MM.1S (cell line): ENCODE data around the gene TNFRSF1A.

Experiments used
- DNase-seq: peaks from one replicate; pipeline ENCODE4 v3.0.0-alpha.2; 2015
- H2AFZ ChIP-seq: fragments of 300-600 bp; sonication (generic); 2 replicates; pipeline ENCODE4 v1.6.0; 2016; ENCODE audit warnings: antibody characterized with exemption, low read length
- H3F3A ChIP-seq: fragments of 300-600 bp; sonication (generic); 2 replicates; pipeline ENCODE4 v1.6.1; 2016; ENCODE audit warnings: mild to moderate bottlenecking, antibody characterized with exemption, low read length, moderate library complexity, mixed read lengths; ENCODE audit not compliant: insufficient read depth
- H3K27ac ChIP-seq: fragments of 300-600 bp; sonication (generic); 2 replicates; pipeline ENCODE4 v1.5.1; 2016; ENCODE audit warnings: mild to moderate bottlenecking, low read length
- H3K27me3 ChIP-seq: fragments of 300-600 bp; sonication (generic); replicated peaks from 2 replicates; pipeline ENCODE4 v1.6.0; 2016; ENCODE audit warnings: low read length; ENCODE audit not compliant: insufficient read depth
- H3K36me3 ChIP-seq: fragments of 300-600 bp; sonication (generic); replicated peaks from 2 replicates; pipeline ENCODE4 v1.6.1; 2016; ENCODE audit warnings: mild to moderate bottlenecking, low read length, mixed read lengths; ENCODE audit not compliant: insufficient read depth
- H3K4me1 ChIP-seq: fragments of 300-600 bp; sonication (generic); 2 replicates; pipeline ENCODE4 v1.6.1; 2016; ENCODE audit warnings: low read length, mixed read lengths
- H3K4me2 ChIP-seq: fragments of 300-600 bp; sonication (generic); 2 replicates; pipeline ENCODE4 v1.6.0; 2016; ENCODE audit warnings: low read depth, low read length
- H3K4me3 ChIP-seq: fragments of 300-600 bp; sonication (generic); 2 replicates; pipeline ENCODE4 v1.5.1; 2016; ENCODE audit warnings: low read length, mixed read lengths
- H3K79me2 ChIP-seq: fragments of 300-600 bp; sonication (generic); 2 replicates; pipeline ENCODE4 v1.6.1; 2016; ENCODE audit warnings: mixed run types, low read length, mixed read lengths
- H3K9ac ChIP-seq: fragments of 300-600 bp; sonication (generic); 2 replicates; pipeline ENCODE4 v1.6.1; 2016; ENCODE audit warnings: low read length, mixed read lengths
- H3K9me2 ChIP-seq: fragments of 300-600 bp; sonication (generic); replicated peaks from 2 replicates; pipeline ENCODE4 v1.6.1; 2016; ENCODE audit warnings: mild to moderate bottlenecking, low read length, mixed read lengths; ENCODE audit not compliant: insufficient read depth
- H3K9me3 ChIP-seq: fragments of 300-600 bp; sonication (generic); replicated peaks from 2 replicates; pipeline ENCODE4 v1.6.1; 2016; ENCODE audit warnings: mild to moderate bottlenecking, low read length, mixed read lengths; ENCODE audit not compliant: insufficient read depth
- H4K20me1 ChIP-seq: fragments of 300-600 bp; sonication (generic); 2 replicates; pipeline ENCODE4 v1.6.1; 2016; ENCODE audit warnings: mild to moderate bottlenecking, low read length, moderate library complexity, mixed read lengths; ENCODE audit not compliant: insufficient read depth
- EZH2 ChIP-seq: fragments of 300-600 bp; sonication (generic); optimal IDR thresholded peaks from 2 replicates; pipeline ENCODE3; 2017; ENCODE audit warnings: low read depth, mild to moderate bottlenecking, antibody characterized with exemption, low read length, mixed read lengths
- EZH2phosphoT487 ChIP-seq: fragments of 300-600 bp; sonication (generic); IDR thresholded peaks from 2 replicates; pipeline ENCODE4 v1.6.1; 2018; ENCODE audit warnings: antibody characterized with exemption, low read length
- TF ChIP-seq, protein P1 (sequence below): fragments of 300-600 bp; sonication (generic); IDR thresholded peaks from 2 replicates; pipeline ENCODE4 v1.5.1; 2016; ENCODE audit warnings: antibody characterized with exemption, low read length, mixed read lengths

Gene TNFRSF1A

DNA sequence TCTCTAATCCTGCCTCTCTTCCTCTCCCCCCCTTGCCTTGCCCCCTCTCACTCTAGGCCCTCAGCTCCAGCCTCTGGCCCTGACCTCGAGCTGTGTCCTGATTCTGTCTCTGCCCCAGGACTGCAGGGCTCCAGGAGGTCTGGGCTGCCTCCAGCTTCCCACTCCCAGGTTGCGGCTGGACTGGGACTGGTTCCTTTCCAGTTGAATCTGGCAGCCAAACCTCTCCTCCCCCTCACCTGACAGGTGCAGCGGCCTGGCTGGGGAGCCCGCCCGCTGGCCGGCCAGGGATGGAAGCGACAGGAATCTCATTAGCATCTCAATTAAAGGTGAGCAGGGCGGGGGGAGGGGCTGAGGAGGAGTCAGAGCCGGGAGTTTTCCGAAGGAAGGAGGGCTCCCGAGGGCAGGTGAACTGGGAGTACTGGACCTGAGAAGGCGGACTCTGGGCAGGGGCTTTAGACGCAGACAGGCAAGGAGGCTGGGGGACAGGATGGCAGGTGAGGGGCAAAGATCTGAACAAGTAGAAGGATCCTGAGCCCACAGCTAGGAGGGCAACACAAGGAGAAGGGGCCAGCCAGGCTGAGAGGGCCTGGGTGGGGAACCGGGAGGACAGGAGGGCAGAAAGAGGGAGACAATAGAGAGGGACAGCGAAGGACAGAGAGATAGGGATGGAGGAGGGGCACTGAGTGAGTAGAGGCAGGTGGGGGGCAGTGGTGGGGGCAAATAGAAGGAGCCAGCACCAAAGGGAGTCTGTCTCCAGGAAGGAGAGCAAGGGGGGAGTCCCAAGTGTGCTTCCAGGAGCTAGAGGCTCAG is 33.6 kb upstream of the TNFRSF1A start, which contains the start of gene SCNN1A:
Gene SCNN1A (minus strand): TSS at position 295 of the 810 bp plus-strand sequence. CDS start 780 bp downstream, outside the sequence.
- H3K27me3 ChIP-seq, result no peaks in the 10 kb centered on the region
- H3K36me3 ChIP-seq, result no peaks in the 10 kb centered on the region
- H3K9me2 ChIP-seq, result no peaks in the 10 kb centered on the region
- no peak for TF ChIP-seq EZH2phosphoT487
- TF ChIP-seq, protein P1, sequence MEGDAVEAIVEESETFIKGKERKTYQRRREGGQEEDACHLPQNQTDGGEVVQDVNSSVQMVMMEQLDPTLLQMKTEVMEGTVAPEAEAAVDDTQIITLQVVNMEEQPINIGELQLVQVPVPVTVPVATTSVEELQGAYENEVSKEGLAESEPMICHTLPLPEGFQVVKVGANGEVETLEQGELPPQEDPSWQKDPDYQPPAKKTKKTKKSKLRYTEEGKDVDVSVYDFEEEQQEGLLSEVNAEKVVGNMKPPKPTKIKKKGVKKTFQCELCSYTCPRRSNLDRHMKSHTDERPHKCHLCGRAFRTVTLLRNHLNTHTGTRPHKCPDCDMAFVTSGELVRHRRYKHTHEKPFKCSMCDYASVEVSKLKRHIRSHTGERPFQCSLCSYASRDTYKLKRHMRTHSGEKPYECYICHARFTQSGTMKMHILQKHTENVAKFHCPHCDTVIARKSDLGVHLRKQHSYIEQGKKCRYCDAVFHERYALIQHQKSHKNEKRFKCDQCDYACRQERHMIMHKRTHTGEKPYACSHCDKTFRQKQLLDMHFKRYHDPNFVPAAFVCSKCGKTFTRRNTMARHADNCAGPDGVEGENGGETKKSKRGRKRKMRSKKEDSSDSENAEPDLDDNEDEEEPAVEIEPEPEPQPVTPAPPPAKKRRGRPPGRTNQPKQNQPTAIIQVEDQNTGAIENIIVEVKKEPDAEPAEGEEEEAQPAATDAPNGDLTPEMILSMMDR, result no peak
- TF ChIP-seq EZH2, result no peak
- DNase-seq, result no peak
- no peak within 1 kb of the TSS for H3K4me2 ChIP-seq
- H3K4me1 ChIP-seq, result peaks cover 10% of the 10 kb centered on the region
- no peaks in the 10 kb centered on the region for H4K20me1 ChIP-seq
- no peaks in the 10 kb centered on the region for H3K79me2 ChIP-seq
- H3K9me3 ChIP-seq, result no peaks in the 10 kb centered on the region
- H2AFZ ChIP-seq, result no peak within 1 kb of the TSS
- no peak within 1 kb of the TSS for H3K4me3 ChIP-seq
- H3K9ac ChIP-seq, result no peak within 1 kb of the TSS
- H3F3A ChIP-seq, result no peaks in the 10 kb centered on the region
- H3K27ac ChIP-seq, result no peak within 1 kb of the TSS

DNA sequence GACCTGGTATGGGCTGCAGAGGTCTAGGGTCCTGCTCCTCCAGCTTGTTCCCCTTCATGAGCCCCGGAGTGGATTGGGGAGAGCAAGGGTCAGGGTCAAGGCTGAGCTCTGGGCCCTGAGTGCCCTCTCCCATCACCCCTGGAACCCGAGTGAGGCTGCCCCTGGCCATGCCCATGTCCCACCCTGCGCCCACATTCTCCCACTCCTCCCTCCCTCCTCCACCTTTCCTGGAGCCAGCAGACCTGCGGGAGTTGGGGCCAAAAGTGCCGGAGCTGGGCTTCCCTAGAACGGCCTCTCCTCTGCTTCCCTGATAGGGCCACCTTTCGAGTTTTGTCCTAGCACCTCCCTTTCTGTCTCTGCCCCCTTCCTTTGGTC is 32.9 kb upstream of the TNFRSF1A start:
- Histone ChIP-seq H3K4me1 (peaks cover 10% of the 10 kb centered on the region), H3K79me2 (no peaks in the 10 kb centered on the region), H3K9me2 (no peaks in the 10 kb centered on the region), H3K9ac (no peak overlapping the region), H3K9me3 (no peaks in the 10 kb centered on the region), H2AFZ (no peak overlapping the region), H3F3A (no peaks in the 10 kb centered on the region), H3K4me2 (no peak overlapping the region), H3K36me3 (no peaks in the 10 kb centered on the region), H4K20me1 (no peaks in the 10 kb centered on the region), H3K4me3 (no peak overlapping the region), H3K27me3 (no peaks in the 10 kb centered on the region), H3K27ac (no peak overlapping the region)
- DNase-seq, result no peak
- TF ChIP-seq EZH2, result no peak
- TF ChIP-seq EZH2phosphoT487, result no peak
- TF ChIP-seq, protein P1, result no peak

DNA sequence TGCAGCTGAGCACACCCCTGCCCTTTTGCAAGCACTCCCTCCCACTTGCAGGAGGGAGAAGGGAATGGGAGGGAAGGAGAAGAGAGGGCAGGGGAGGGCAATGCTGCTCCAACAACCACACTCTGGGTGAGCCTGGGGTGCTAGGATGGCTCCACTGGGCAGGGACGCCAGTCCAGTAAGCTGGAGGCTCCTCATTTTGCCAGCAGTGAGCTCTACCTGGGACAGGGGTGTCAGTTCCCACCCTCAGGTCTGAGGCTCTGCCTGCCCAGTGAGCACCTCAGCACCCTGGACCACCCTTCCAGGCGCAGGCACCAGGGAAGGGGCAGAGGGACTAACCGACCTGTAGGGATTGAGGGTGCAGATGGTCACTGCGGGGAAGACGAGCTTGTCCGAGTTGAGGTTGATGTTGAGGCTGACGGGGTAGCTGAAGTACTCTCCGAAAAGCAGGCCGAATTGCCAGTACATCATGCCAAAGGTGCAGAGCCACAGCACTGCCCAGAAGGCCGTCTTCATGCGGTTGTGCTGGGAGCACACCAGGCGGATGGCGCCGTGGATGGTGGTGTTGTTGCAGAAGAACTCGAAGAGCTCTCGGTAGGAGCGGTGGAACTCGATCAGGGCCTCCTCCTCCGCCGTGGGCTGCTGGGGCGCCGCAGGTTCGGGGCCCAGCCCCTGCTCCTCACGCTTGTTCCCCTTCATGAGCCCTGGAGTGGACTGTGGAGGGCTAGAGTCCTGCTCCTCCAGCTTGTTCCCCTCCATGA is 32.3 kb upstream of the TNFRSF1A start:
- H3K4me3 ChIP-seq, result no peak overlapping the region
- no peak overlapping the region for H3K4me2 ChIP-seq
- H3K4me1 ChIP-seq, result peaks cover 10% of the 10 kb centered on the region
- no peaks in the 10 kb centered on the region for H4K20me1 ChIP-seq
- no peaks in the 10 kb centered on the region for H3K9me3 ChIP-seq
- H3F3A ChIP-seq, result no peaks in the 10 kb centered on the region
- no peaks in the 10 kb centered on the region for H3K27me3 ChIP-seq
- H3K36me3 ChIP-seq, result no peaks in the 10 kb centered on the region
- no peak overlapping the region for H2AFZ ChIP-seq
- TF ChIP-seq EZH2phosphoT487 (no peak), EZH2 (no peak)
- TF ChIP-seq, protein P1, result no peak
- no peak overlapping the region for H3K9ac ChIP-seq
- no peak for DNase-seq
- H3K9me2 ChIP-seq, result no peaks in the 10 kb centered on the region
- H3K27ac ChIP-seq, result no peak overlapping the region
- no peaks in the 10 kb centered on the region for H3K79me2 ChIP-seq
